H9 (cell line): ENCODE results near the gene FAM151A. TPM values are rescaled to one million over a fixed set of nuclear protein-coding genes. Genes with fewer than 3 reads are reported as not detected.

ENCODE experiments used
- DNase-seq: peaks from one replicate; pipeline ENCODE4 v3.0.0-alpha.2; 2017
- H2AFZ ChIP-seq: one replicate; pipeline ENCODE4 v1.6.1; 2013; ENCODE audit warnings: mild to moderate bottlenecking, low read length, control low read depth, moderate library complexity
- H2AK5ac ChIP-seq: 2 replicates; pipeline ENCODE4 v1.6.1; 2013; ENCODE audit warnings: low read length, control low read depth, mixed read lengths; ENCODE audit not compliant: insufficient read length
- H2BK120ac ChIP-seq: one replicate; pipeline ENCODE4 v1.6.1; 2013; ENCODE audit warnings: low read depth, mild to moderate bottlenecking, low read length, control low read depth, inconsistent platforms; ENCODE audit not compliant: poor library complexity, severe bottlenecking
- H2BK12ac ChIP-seq: 2 replicates; pipeline ENCODE4 v1.6.1; 2013; ENCODE audit warnings: low read length, control low read depth, mixed read lengths, low read depth; ENCODE audit not compliant: insufficient read length
- H2BK15ac ChIP-seq: 2 replicates; pipeline ENCODE4 v1.6.1; 2013; ENCODE audit warnings: low read depth, low read length, control low read depth
- H2BK20ac ChIP-seq: one replicate; pipeline ENCODE4 v1.6.1; 2013; ENCODE audit warnings: low read depth, mild to moderate bottlenecking, low read length, control low read depth, inconsistent platforms; ENCODE audit not compliant: poor library complexity, severe bottlenecking
- H2BK5ac ChIP-seq: 2 replicates; pipeline ENCODE4 v1.6.1; 2013; ENCODE audit warnings: low read length, control low read depth, mixed read lengths; ENCODE audit not compliant: insufficient read length
- H3K14ac ChIP-seq: 2 replicates; pipeline ENCODE4 v1.6.1; 2013; ENCODE audit warnings: low read length, control low read depth; ENCODE audit not compliant: insufficient read depth
- H3K18ac ChIP-seq: 2 replicates; pipeline ENCODE4 v1.6.1; 2013; ENCODE audit warnings: low read depth, mild to moderate bottlenecking, mixed read lengths, low read length, control low read depth; ENCODE audit not compliant: insufficient read length
- H3K23ac ChIP-seq: 2 replicates; pipeline ENCODE4 v1.6.1; 2013; ENCODE audit warnings: low read length, control low read depth, mixed read lengths, low read depth; ENCODE audit not compliant: insufficient read length
- H3K23me2 ChIP-seq: 2 replicates; pipeline ENCODE4 v1.6.1; 2013; ENCODE audit warnings: low read depth, mild to moderate bottlenecking, mixed read lengths, low read length, control low read depth; ENCODE audit not compliant: insufficient read length, poor library complexity, severe bottlenecking
- H3K27ac ChIP-seq: 2 replicates; pipeline ENCODE4 v1.5.1; 2013; ENCODE audit warnings: low read length, control low read depth, mixed read lengths, low read depth; ENCODE audit not compliant: insufficient read length
- H3K27me3 ChIP-seq: 2 replicates; pipeline ENCODE4 v1.6.1; 2013; ENCODE audit warnings: low read length, control low read depth, inconsistent platforms; ENCODE audit not compliant: insufficient read depth
- H3K4ac ChIP-seq: 2 replicates; pipeline ENCODE4 v1.6.1; 2013; ENCODE audit warnings: low read depth, mild to moderate bottlenecking, control low read depth, inconsistent platforms, low read length, moderate library complexity
- H3K4me1 ChIP-seq: 2 replicates; pipeline ENCODE4 v1.6.1; 2013; ENCODE audit warnings: low read length, control low read depth, inconsistent platforms; ENCODE audit not compliant: insufficient read depth
- H3K4me2 ChIP-seq: 2 replicates; pipeline ENCODE4 v1.6.1; 2013; ENCODE audit warnings: low read length, control low read depth, mixed read lengths; ENCODE audit not compliant: insufficient read length, insufficient read depth
- H3K56ac ChIP-seq: 2 replicates; pipeline ENCODE4 v1.6.1; 2013; ENCODE audit warnings: low read depth, mild to moderate bottlenecking, mixed read lengths, low read length, control low read depth; ENCODE audit not compliant: insufficient read length
- H3K79me1 ChIP-seq: 2 replicates; pipeline ENCODE4 v1.6.1; 2013; ENCODE audit warnings: low read depth, mild to moderate bottlenecking, moderate library complexity, low read length, control low read depth, inconsistent platforms; ENCODE audit not compliant: insufficient read depth, poor library complexity, severe bottlenecking
- H3K79me2 ChIP-seq: 2 replicates; pipeline ENCODE4 v1.6.1; 2013; ENCODE audit warnings: low read length, control low read depth, inconsistent platforms; ENCODE audit not compliant: insufficient read depth
- H3K9ac ChIP-seq: 2 replicates; pipeline ENCODE4 v1.6.1; 2013; ENCODE audit warnings: low read length, control low read depth, mixed read lengths; ENCODE audit not compliant: insufficient read length; ENCODE audit errors: extremely low read depth
- H3K9me3 ChIP-seq: one replicate; pipeline ENCODE4 v1.6.1; 2013; ENCODE audit warnings: low read depth, low read length, inconsistent platforms; ENCODE audit not compliant: control insufficient read depth
- H3T11ph ChIP-seq: one replicate; pipeline ENCODE4 v1.6.1; 2013; ENCODE audit warnings: mild to moderate bottlenecking, low read length, control low read depth, inconsistent platforms
- H4K20me1 ChIP-seq: one replicate; pipeline ENCODE4 v1.6.1; 2013; ENCODE audit not compliant: control insufficient read depth, insufficient read length, insufficient read depth
- H4K5ac ChIP-seq: 2 replicates; pipeline ENCODE4 v1.6.1; 2013; ENCODE audit warnings: low read depth, mild to moderate bottlenecking, mixed read lengths, low read length, control low read depth; ENCODE audit not compliant: insufficient read length
- H4K8ac ChIP-seq: replicated peaks from 2 replicates; pipeline ENCODE4 v1.6.1; 2013; ENCODE audit warnings: low read length, control low read depth, mixed read lengths, low read depth; ENCODE audit not compliant: insufficient read length
- H4K91ac ChIP-seq: 2 replicates; pipeline ENCODE4 v1.6.1; 2013; ENCODE audit warnings: low read depth, mild to moderate bottlenecking, moderate library complexity, mixed read lengths, low read length, control low read depth; ENCODE audit not compliant: insufficient read length
- H3K27ac Mint-ChIP-seq, 3 experiments: 2 replicates in 2 of 3; 3 replicates in 1 of 3; pipeline ENCODE4 v1.8.0; 2020 to 2021; ENCODE audit warnings: mixed read lengths in 3 of 3, mild to moderate bottlenecking in 1 of 3, moderate library complexity in 1 of 3
- H3K27me3 Mint-ChIP-seq: 2 replicates; pipeline ENCODE4 v1.8.0; 2021; ENCODE audit warnings: low read depth, mild to moderate bottlenecking, moderate library complexity, mixed read lengths
- H3K36me3 Mint-ChIP-seq, 3 experiments: 2 replicates in 2 of 3; 3 replicates in 1 of 3; pipeline ENCODE4 v1.8.0; 2020 to 2021; ENCODE audit warnings: low read depth in 3 of 3, mixed read lengths in 3 of 3; ENCODE audit not compliant: insufficient read depth in 1 of 3
- H3K4me1 Mint-ChIP-seq, 2 experiments: 2 replicates each; pipeline ENCODE4 v1.8.0; 2020; ENCODE audit warnings: mixed read lengths in 2 of 2
- H3K4me3 Mint-ChIP-seq, 2 experiments: 2 replicates in 1 of 2; 3 replicates in 1 of 2; pipeline ENCODE4 v1.8.0; 2020 to 2021; ENCODE audit warnings: mild to moderate bottlenecking in 2 of 2, mixed read lengths in 2 of 2, moderate library complexity in 1 of 2
- H3K9me3 Mint-ChIP-seq, 2 experiments: 2 replicates in 1 of 2; 3 replicates in 1 of 2; pipeline ENCODE4 v1.8.0; 2020; ENCODE audit warnings: mild to moderate bottlenecking in 2 of 2, mixed read lengths in 2 of 2, moderate library complexity in 1 of 2
- WGBS: extraction: QIAGEN DNeasy Blood & Tissue Kit; methylation state at CpG from one replicate; pipeline ENCODE4 v1.1.7; 2013; ENCODE audit warnings: missing lambda C conversion rate, low lambda C conversion rate, mixed read lengths; ENCODE audit not compliant: insufficient read length; ENCODE audit errors: extremely low coverage; 5-methylcytosine and 5-hydroxymethylcytosine counted together
- total RNA-seq: library from RNA; stranded (reverse); gene quantifications from 2 replicates; pipeline ENCODE4 v1.2.1, GENCODE V29; 2021
- TF ChIP-seq, protein P1 (sequence below): fragments of 200-600 bp; sonication (generic); conservative IDR thresholded peaks from 3 replicates; pipeline ENCODE4 v1.8.0; 2021; ENCODE audit warnings: antibody characterized with exemption, mild to moderate bottlenecking

Gene FAM151A
- total RNA-seq, 1 experiment from 2014 or later, result not detected

DNA sequence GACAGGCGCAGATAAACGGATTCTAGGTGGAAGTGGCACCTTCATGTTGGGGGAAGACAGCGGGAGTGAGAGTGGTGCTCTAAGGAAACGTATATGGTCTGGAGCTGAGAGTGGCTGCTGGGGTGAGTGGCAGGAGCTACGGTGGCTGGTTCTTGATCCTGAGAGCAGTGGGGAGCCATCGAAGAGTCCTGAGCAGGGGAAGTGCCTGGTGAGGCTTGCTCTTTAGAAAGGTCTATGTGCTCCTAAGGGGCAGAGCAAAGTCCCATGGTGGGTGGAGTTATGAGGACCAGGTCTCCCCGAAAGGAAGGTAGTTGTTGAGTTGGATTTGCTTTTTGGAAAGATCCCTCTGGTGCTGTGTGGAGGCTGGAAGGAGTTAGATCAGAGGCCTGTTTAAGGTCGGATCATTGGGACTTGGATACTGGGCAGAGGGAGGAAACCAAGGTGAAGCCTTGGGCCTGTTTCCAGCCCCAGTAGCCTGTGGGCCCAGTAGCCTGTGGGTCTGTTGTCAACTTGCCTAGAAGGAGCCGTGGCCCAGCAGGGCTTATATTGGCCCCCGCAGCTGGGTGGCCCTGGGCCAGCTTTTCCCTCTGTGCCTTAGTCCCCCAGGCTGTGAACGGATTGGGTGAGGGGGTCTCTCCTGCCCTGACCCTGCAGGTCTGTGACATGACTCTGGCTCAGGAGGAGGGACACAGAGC, 42.3 kb downstream of the FAM151A start:
- H3T11ph ChIP-seq, result no peak overlapping the region
- TF ChIP-seq, protein P1, sequence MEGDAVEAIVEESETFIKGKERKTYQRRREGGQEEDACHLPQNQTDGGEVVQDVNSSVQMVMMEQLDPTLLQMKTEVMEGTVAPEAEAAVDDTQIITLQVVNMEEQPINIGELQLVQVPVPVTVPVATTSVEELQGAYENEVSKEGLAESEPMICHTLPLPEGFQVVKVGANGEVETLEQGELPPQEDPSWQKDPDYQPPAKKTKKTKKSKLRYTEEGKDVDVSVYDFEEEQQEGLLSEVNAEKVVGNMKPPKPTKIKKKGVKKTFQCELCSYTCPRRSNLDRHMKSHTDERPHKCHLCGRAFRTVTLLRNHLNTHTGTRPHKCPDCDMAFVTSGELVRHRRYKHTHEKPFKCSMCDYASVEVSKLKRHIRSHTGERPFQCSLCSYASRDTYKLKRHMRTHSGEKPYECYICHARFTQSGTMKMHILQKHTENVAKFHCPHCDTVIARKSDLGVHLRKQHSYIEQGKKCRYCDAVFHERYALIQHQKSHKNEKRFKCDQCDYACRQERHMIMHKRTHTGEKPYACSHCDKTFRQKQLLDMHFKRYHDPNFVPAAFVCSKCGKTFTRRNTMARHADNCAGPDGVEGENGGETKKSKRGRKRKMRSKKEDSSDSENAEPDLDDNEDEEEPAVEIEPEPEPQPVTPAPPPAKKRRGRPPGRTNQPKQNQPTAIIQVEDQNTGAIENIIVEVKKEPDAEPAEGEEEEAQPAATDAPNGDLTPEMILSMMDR, result no peak
- H2BK120ac ChIP-seq, result no peak overlapping the region
- no peak overlapping the region for H4K5ac ChIP-seq
- no peak overlapping the region for H2BK15ac ChIP-seq
- Mint-ChIP-seq H3K4me1 (peaks cover 42 to 53% of the 10 kb centered on the region in 2 experiments), H3K36me3 (no peaks in the 10 kb centered on the region), H3K27me3 (no peaks in the 10 kb centered on the region), H3K27ac (peak overlapping the region; percentile 29 to 49 (median 49); a peak in 4 of 7 replicates), H3K9me3 (no peaks in the 10 kb centered on the region), H3K4me3 (no peak overlapping the region)
- WGBS, result no CpG with 5 or more reads among the region's 11 CpGs
- H2BK12ac ChIP-seq, result no peak overlapping the region
- no peaks in the 10 kb centered on the region for H4K20me1 ChIP-seq
- no peak overlapping the region for H2BK5ac ChIP-seq
- no peak overlapping the region for H3K23ac ChIP-seq
- H4K91ac ChIP-seq, result peak overlapping the region; percentile 62
- no peak overlapping the region for H3K14ac ChIP-seq
- H3K79me2 ChIP-seq, result no peaks in the 10 kb centered on the region
- no peaks in the 10 kb centered on the region for H3K79me1 ChIP-seq
- no peak overlapping the region for H3K56ac ChIP-seq
- no peaks in the 10 kb centered on the region for H3K23me2 ChIP-seq
- peak overlapping the region; percentile 46 for H3K18ac ChIP-seq
- H3K27me3 ChIP-seq, result no peaks in the 10 kb centered on the region
- peaks cover 3% of the 10 kb centered on the region; the same call in 1 of the 2 replicates for H3K4me1 ChIP-seq
- no peaks in the 10 kb centered on the region for H3K9me3 ChIP-seq
- H3K4ac ChIP-seq, result no peak overlapping the region; the same call in 1 of the 2 replicates
- H3K27ac ChIP-seq, result no peak overlapping the region
- H2AFZ ChIP-seq, result no peak overlapping the region
- H3K4me2 ChIP-seq, result no peak overlapping the region
- no peak for DNase-seq
- no peak overlapping the region for H2BK20ac ChIP-seq
- H2AK5ac ChIP-seq, result no peak overlapping the region
- H3K9ac ChIP-seq, result no peak overlapping the region
- H4K8ac ChIP-seq, result no peak overlapping the region
